Endothelial cell of umbilical vein (primary cell): Measurements from ENCODE around the gene GCNT1. TPM values are rescaled to one million over a fixed set of nuclear protein-coding genes. Genes with fewer than 3 reads are reported as not detected.

Experiments used
- BruUV-seq: library from RNA; stranded (reverse); fragments of 400-500 nt; replicated peaks from 2 replicates; lab custom pipeline; 2021; lab: Mats Ljungman, UMichigan
- CTCF ChIA-PET: fragments of 300-600, 350-600 bp; sonication (Branson Sonifier 250); formaldehyde crosslinking; loops from one replicate; lab custom pipeline; 2021; ENCODE audit warnings: antibody characterized with exemption, inconsistent platforms; lab: Charles Lee
- POLR2A ChIA-PET: fragments of 300-600, 350-600 bp; sonication (Branson Sonifier 250); formaldehyde crosslinking; loops from one replicate; lab custom pipeline; 2021; ENCODE audit warnings: antibody characterized with exemption, inconsistent platforms; lab: Charles Lee
- DNase-seq: peaks from one replicate; pipeline ENCODE4 v3.0.0-alpha.2; 2011; ENCODE audit warnings: low read depth, low spot score
- FAIRE-seq: peaks from 2 replicates; lab custom pipeline; 2011; peaks lifted over from hg19 to GRCh38; lab: Jason Lieb, UNC
- H2AFZ ChIP-seq: 2 replicates; pipeline ENCODE4 v1.6.0; 2012; ENCODE audit warnings: low read depth, low read length, control low read depth, inconsistent platforms
- H3K27ac ChIP-seq: 2 replicates; pipeline ENCODE4 v1.5.1; 2011; ENCODE audit warnings: low read depth, mild to moderate bottlenecking, control low read depth, low read length, moderate library complexity; ENCODE audit not compliant: insufficient read depth
- H3K27me3 ChIP-seq, 2 experiments: 2 replicates each; pipeline versions ENCODE4 v1.6.0 to v1.6.1; 2011; ENCODE audit warnings: low read length in 2 of 2, mixed read lengths in 1 of 2; ENCODE audit not compliant: control insufficient read depth in 2 of 2, insufficient read depth in 2 of 2
- H3K36me3 ChIP-seq, 2 experiments: 2 replicates in 1 of 2; 3 replicates in 1 of 2; pipeline ENCODE4 v1.5.1; 2011; ENCODE audit warnings: low read length in 2 of 2, mild to moderate bottlenecking in 1 of 2, moderate library complexity in 1 of 2; ENCODE audit not compliant: control insufficient read depth in 2 of 2, insufficient read depth in 2 of 2; ENCODE audit errors: extremely low read depth in 1 of 2
- H3K4me1 ChIP-seq: 3 replicates; pipeline ENCODE4 v1.5.1; 2011; ENCODE audit warnings: mild to moderate bottlenecking, low read length; ENCODE audit not compliant: control insufficient read depth, insufficient read depth; ENCODE audit errors: extremely low read depth
- H3K4me2 ChIP-seq: 2 replicates; pipeline ENCODE4 v1.6.1; 2011; ENCODE audit warnings: low read length, control low read depth, mixed read lengths; ENCODE audit not compliant: insufficient read depth
- H3K4me3 ChIP-seq, 3 experiments: fragments of 200-600 bp in 1 of 3; sonication (generic), shearing (Covaris generic) in 1 of 3; replicated peaks in 1 of 3; 2 replicates each; pipeline ENCODE4 v1.5.1; 2011 to 2016; ENCODE audit warnings: control low read depth in 3 of 3, low read length in 3 of 3, mild to moderate bottlenecking in 2 of 3, inconsistent platforms in 1 of 3, low read depth in 1 of 3, moderate library complexity in 1 of 3; ENCODE audit not compliant: insufficient read depth in 1 of 3
- H3K79me2 ChIP-seq: 2 replicates; pipeline ENCODE4 v1.6.0; 2012; ENCODE audit warnings: low read length, inconsistent platforms; ENCODE audit not compliant: control insufficient read depth, insufficient read depth
- H3K9ac ChIP-seq: replicated peaks from 2 replicates; pipeline ENCODE3; 2011; ENCODE audit warnings: low read length, control low read depth; ENCODE audit not compliant: insufficient read depth; ENCODE audit errors: extremely low read depth
- H3K9me1 ChIP-seq: replicated peaks from 3 replicates; pipeline ENCODE4 v1.6.0; 2011; ENCODE audit warnings: mild to moderate bottlenecking, low read length; ENCODE audit not compliant: control insufficient read depth, insufficient read depth; ENCODE audit errors: extremely low read depth
- H3K9me3 ChIP-seq: replicated peaks from 2 replicates; pipeline ENCODE4 v1.5.1; 2012; ENCODE audit warnings: low read length, inconsistent platforms; ENCODE audit not compliant: control insufficient read depth, insufficient read depth
- H4K20me1 ChIP-seq: replicated peaks from 2 replicates; pipeline ENCODE3; 2011; ENCODE audit warnings: mild to moderate bottlenecking, low read length; ENCODE audit not compliant: control insufficient read depth, insufficient read depth; ENCODE audit errors: extremely low read depth
- CTCF ChIP-seq, 2 donors: IDR thresholded peaks; 1 replicate in 1 of 2; 2 replicates in 1 of 2; pipeline ENCODE4 v1.5.1; 2011; ENCODE audit warnings: low read length in 2 of 2, mild to moderate bottlenecking in 2 of 2, moderate library complexity in 2 of 2, control low read depth in 1 of 2, inconsistent platforms in 1 of 2, low read depth in 1 of 2; ENCODE audit not compliant: insufficient read depth in 1 of 2; ENCODE audit errors: extremely low read depth in 1 of 2
- EZH2 ChIP-seq: IDR thresholded peaks from 2 replicates; pipeline ENCODE4 v1.6.1; 2012; ENCODE audit warnings: borderline replicate concordance, low read depth, mild to moderate bottlenecking, moderate library complexity, low read length, inconsistent platforms; ENCODE audit not compliant: severe bottlenecking
- FOS ChIP-seq: IDR thresholded peaks from 2 replicates; pipeline ENCODE4 v1.6.1; 2011; ENCODE audit warnings: mild to moderate bottlenecking, low read length, moderate library complexity, borderline replicate concordance; ENCODE audit not compliant: insufficient read depth
- GATA2 ChIP-seq: IDR thresholded peaks from 2 replicates; pipeline ENCODE4 v1.7.0; 2011; ENCODE audit warnings: low read depth, mild to moderate bottlenecking, moderate library complexity, mixed read lengths, low read length; ENCODE audit not compliant: insufficient read length, insufficient read depth
- JUN ChIP-seq: IDR thresholded peaks from 2 replicates; pipeline ENCODE4 v1.6.1; 2011; ENCODE audit warnings: borderline replicate concordance, low read depth; ENCODE audit not compliant: insufficient read length, insufficient read depth
- MYC ChIP-seq: IDR thresholded peaks from one replicate; pipeline ENCODE4 v1.6.1; 2011; ENCODE audit warnings: mild to moderate bottlenecking, low read depth, low read length
- POLR2A ChIP-seq: IDR thresholded peaks from 2 replicates; pipeline ENCODE4 v1.6.1; 2012; ENCODE audit warnings: low read depth, mild to moderate bottlenecking, control low read depth, low read length
- POLR2AphosphoS5 ChIP-seq: IDR thresholded peaks from 2 replicates; pipeline ENCODE4 v1.6.1; 2012; ENCODE audit warnings: low read depth, mild to moderate bottlenecking, control low read depth, low read length, moderate library complexity; ENCODE audit not compliant: insufficient read depth
- dilution Hi-C: fragments of 300-500 bp; cut with MboI; formaldehyde crosslinking; loops from one replicate; pipeline ENCODE4 v1.15.0; 2019; ENCODE audit warnings: low sequenced_read_pairs; ENCODE audit not compliant: extremely low pct_ligation_motif_present
- intact Hi-C: fragments of 100-400 bp; cut with micrococcal nuclease; formaldehyde crosslinking; loops from one replicate; pipeline ENCODE4 v1.10.0; 2022
- polyA plus RNA-seq, 4 experiments: library from polyadenylated mRNA; depleted of rRNA in 3 of 4; stranded (reverse) in 3 of 4; unstranded in 1 of 4; fragments of >200 nt; gene quantifications; 2 replicates each; pipeline versions ENCODE4 v1.2.1 to v1.2.3, GENCODE V29; 2011 to 2012; ENCODE audit warnings: missing spikeins in 1 of 4
- total RNA-seq: library from RNA; stranded (reverse); gene quantifications from 2 replicates; pipeline ENCODE4 v1.2.3, GENCODE V29; 2021
- TF ChIP-seq, protein P1 (sequence below): IDR thresholded peaks from 2 replicates; pipeline ENCODE4 v1.6.1; 2011; ENCODE audit not compliant: insufficient read depth, insufficient read length

The GCNT1 gene
- total and polyA plus RNA-seq, 2 donors (not counting 3 experiments of a cell fraction or from before 2014, with no cell fraction given), result 18.1 to 30.9 TPM

- H3K4me3 ChIP-seq, result no peak overlapping the region
- CTCF ChIA-PET, result no interaction called here
- dilution Hi-C loops (no loop called here), intact Hi-C loops (no loop called here)
- no peak overlapping the region for H2AFZ ChIP-seq
- no peaks in the 10 kb centered on the region for H3K4me1 ChIP-seq
- BruUV-seq, result no TSS peak
- TF ChIP-seq POLR2A (no peak), MYC (no peak), EZH2 (no peak), GATA2 (no peak), FOS (no peak), POLR2AphosphoS5 (no peak), JUN (no peak), CTCF (IDR thresholded peaks at IDR 0.05; ENCODE audit: extremely low read depth in 1 of 2, insufficient read depth in 1 of 2, low read depth in 1 of 2, low read length in 2 of 2) (no peak)
- TF ChIP-seq, protein P1, sequence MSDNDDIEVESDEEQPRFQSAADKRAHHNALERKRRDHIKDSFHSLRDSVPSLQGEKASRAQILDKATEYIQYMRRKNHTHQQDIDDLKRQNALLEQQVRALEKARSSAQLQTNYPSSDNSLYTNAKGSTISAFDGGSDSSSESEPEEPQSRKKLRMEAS, result no peak
- no peaks in the 10 kb centered on the region for H3K9me1 ChIP-seq
- H3K79me2 ChIP-seq, result no peaks in the 10 kb centered on the region
- H3K27me3 ChIP-seq, result no peaks in the 10 kb centered on the region
- H3K9me3 ChIP-seq, result no peaks in the 10 kb centered on the region
- no peak for FAIRE-seq
- no peak overlapping the region for H3K27ac ChIP-seq
- no peak overlapping the region for H3K9ac ChIP-seq
- DNase-seq, result no peak
- POLR2A ChIA-PET, result no interaction called here
- no peak overlapping the region for H3K4me2 ChIP-seq
- H4K20me1 ChIP-seq, result no peaks in the 10 kb centered on the region
- H3K36me3 ChIP-seq, result no peaks in the 10 kb centered on the region
Observed at GRCh38 chr9:76539180-76539579, 80.2 kb downstream of the GCNT1 start.
